Tibial artery (tissue), 4 donors: ENCODE results near the gene NCK1.

Experiments
- DNase-seq, 2 donors: peaks; one replicate each; pipeline ENCODE4 v3.0.0-alpha.2; 2019
- H3K27ac ChIP-seq, 2 donors: fragments of 200-600 bp; sonication (generic) in 1 of 2; 1 replicate in 1 of 2; 2 replicates in 1 of 2; pipeline ENCODE4 v1.5.1; 2018 to 2019; ENCODE audit warnings: mild to moderate bottlenecking in 1 of 2
- H3K27me3 ChIP-seq, 2 donors: fragments of 200-600 bp; sonication (generic) in 1 of 2; one replicate each; pipeline versions ENCODE4 v1.5.1 to v1.6.0; 2016 to 2019
- H3K36me3 ChIP-seq, 3 donors: fragments of 200-600 bp; sonication (generic) in 2 of 3; one replicate each; pipeline ENCODE4 v1.5.1; 2016 to 2019; ENCODE audit warnings: mild to moderate bottlenecking in 2 of 3
- H3K4me1 ChIP-seq, 4 donors: fragments of 200-600 bp; sonication (generic) in 2 of 4; 1 replicate in 3 of 4; 2 replicates in 1 of 4; pipeline ENCODE4 v1.5.1; 2016 to 2019
- H3K4me3 ChIP-seq, 2 donors: fragments of 200-600 bp; sonication (generic) in 1 of 2; 1 replicate in 1 of 2; 2 replicates in 1 of 2; pipeline ENCODE4 v1.5.1; 2018 to 2019; ENCODE audit warnings: mild to moderate bottlenecking in 2 of 2
- H3K9me3 ChIP-seq, 3 donors: fragments of 200-600 bp; sonication (generic) in 1 of 3; one replicate each; pipeline ENCODE4 v1.5.1; 2016 to 2019
- CTCF ChIP-seq, 2 experiments: fragments of 200-600 bp in 1 of 2; fragments of 450-650 bp in 1 of 2; IDR thresholded peaks; one replicate each; pipeline ENCODE4 v1.5.1; 2017 to 2019; ENCODE audit warnings: antibody characterized with exemption in 2 of 2, mild to moderate bottlenecking in 1 of 2, moderate library complexity in 1 of 2
- intact Hi-C: fragments of 100-400 bp; cut with DNase I; formaldehyde crosslinking; loops from one replicate; pipeline ENCODE4 v1.15.0; 2023; ENCODE audit warnings: low total_unique reads

NCK1 gene

GRCh38 chr3:136995652-136996051 is 133.6 kb downstream of the NCK1 start:
- peak overlapping the region; percentile 80 to 89 for H3K27ac ChIP-seq

More at GRCh38 chr3:136995652-136996051, 133.6 kb downstream of the NCK1 start:
- TF ChIP-seq CTCF (IDR thresholded peaks at IDR 0.05) = no peak
- no peaks in the 10 kb centered on the region for H3K9me3 ChIP-seq
- H3K27me3 ChIP-seq = no peaks in the 10 kb centered on the region
- no peak overlapping the region for H3K4me3 ChIP-seq
- DNase-seq = no peak
- intact Hi-C loops = no loop called here
- H3K4me1 ChIP-seq = peaks cover 0 to 21% (median 18%) of the 10 kb centered on the region in 4 donors
- no peaks in the 10 kb centered on the region for H3K36me3 ChIP-seq
